SKM-1 treated with dmso at 0.1 percent for 144 hours (cell line): ENCODE data around the gene CDH26.

Experiments
- DNase-seq: peaks from one replicate; lab custom pipeline; 2025; ENCODE audit not compliant: unreplicated experiment; lab: John Stamatoyannopoulos, UW

CDH26 gene

DNA sequence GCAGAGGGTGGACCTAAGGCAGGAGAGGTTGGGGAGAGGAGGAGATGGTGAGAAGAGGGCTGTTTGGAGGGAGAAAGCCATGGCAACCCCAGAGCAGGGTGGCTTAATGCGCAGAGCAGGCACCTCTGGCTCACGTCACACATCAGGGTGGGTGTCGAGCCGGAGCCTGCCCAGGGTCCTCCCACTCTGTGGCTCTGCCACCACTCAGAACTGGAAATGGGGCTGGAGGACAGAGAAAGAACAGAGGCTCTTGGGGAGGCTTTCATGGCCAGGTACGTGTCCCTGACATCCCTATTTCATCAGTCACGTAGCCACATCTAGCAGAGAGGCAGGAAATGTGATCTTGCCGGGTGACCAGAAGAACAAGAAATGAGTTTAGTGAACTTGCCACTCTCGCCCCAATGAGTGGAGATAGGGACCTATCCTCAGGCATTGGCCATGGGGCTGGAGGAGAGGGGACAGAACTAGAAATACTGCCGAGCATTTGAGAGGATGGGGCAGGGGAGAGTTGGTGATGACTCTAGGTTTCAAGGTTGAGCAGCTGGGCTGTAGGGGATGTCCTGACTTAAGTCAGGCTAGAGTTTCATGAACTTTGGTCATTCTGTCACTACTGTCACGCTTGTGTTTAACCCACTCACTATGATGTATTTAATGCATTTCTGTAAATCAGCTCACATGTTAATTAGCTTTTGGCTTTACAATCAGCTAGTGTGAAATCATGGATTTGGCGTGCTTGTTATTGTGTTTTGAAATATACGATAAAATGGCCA lies 52.7 kb downstream of the CDH26 start:
- DNase-seq, result no peak

DNA sequence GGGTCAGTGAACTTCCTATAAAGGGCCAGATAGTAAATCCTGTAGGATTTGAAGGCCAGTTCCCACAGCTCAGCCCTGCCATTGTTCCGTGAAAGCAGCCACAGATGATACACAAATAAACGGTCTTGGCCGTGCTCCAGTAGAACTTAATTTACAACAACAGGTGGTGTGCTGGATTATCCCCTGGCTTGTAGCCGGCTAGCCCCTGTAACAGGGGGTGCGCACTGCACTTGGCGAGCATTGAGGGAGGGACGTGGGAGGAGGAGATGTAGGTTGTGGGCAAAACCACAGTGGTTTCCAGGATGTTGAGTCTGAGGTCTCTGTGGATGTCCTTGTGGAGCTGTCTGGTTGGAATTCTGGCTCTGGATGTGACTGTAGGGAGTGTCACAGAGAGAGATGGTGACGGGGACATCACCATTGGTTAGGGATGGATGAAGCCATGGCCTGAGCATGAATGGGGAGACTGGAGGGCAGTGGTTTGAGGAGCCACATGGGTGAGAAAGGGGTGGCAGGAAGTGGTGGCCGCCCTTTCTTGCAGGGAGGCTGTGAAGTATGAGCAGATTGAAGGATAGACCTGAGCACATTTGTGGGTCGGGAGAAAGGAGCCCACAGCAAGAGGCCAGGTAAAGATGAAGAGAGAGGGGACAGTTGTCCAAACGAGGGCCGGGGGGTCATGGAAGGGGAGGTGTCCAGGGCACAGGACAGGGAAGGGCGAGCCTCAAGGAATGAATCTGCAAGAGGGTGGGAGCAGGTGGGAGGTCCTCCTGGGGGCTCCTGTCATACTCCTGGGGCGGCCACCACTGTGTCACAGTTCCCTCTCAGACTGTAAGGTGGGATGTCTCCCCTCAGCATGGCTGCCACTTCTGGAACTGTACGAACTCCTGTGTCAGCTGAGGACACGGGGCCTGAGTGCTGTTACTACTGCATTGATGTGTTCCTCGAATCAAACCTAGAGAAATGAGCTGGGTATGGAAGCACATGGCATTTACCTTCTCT lies 53.6 kb downstream of the CDH26 start:
- no peak for DNase-seq

DNA sequence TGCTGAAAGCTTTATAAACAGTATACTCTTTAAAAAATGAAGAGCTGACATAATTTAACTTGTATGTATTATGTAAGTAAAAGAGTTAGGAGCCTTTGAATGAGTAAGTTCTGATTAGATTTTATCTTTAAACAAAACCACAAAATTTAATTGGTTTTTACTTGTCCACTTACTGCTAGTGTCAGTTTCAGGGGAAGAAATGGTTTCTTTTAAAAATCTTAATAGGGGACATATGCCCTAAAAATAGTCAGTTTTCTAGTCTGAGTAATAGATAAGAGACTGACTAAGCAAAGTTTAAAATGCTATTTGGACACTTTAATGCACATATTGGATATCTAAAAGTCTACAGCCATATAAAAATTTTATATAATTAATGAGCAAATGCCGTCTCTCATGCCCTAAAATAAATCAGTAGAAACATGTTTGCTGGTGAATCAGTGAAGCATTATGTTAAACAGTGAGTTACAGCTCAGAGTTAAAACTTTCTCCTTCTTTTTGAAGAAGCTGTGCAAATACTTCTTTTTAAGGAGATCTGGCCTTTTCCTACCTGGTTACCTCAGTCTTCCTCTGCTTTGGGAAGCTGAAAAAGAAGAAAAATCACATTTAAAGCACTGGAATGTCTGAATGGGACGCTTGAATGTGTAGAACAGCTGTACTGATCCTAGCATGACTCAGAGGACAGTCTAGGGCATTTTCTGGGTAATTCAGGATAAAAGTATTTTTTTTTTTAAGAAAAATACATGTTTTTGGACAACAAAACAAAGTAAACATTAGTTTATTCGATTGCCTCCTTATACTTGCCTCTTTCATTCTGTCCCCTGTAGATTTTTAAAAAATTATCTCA lies 55.3 kb downstream of the CDH26 start:
- no peak for DNase-seq

DNA sequence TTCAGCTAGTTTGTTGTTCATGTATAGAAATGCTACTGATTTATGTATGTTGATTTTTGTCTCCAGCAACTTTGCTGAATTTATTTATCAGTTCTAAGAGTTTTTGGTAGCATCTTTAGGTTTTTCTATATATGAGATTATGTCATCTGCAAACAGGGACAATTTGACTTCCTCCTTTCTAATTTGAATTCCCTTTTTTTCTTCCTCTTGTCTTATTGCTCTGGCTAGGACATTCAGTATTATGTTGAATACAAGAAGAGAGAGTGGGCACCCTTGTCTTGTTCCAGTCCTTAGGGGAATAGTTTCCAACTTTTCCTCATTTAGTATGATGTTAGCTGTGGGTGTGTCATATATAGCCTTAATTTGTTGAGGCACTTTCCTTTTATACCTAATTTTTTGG lies 58.2 kb downstream of the CDH26 start:
- peak; percentile 18 for DNase-seq

DNA sequence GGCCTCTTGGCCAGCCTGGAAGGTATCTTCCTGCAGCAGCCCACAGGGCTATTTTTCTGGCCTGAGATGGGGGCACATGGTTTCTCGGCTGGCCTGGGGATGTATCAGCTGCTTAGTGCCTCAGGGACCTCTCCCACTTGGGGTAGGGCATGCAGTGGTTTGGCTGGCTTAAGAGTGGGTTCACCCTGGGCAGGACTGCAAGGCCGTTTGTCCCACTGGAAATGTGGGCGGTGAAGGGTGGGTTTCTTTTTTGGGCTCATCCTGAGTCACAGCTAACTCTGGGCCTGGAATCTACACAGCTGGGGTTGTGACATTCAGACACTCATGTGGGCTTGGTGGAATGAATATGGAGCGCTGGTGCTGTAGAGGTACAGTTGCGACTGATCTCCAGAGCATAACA lies 62.0 kb downstream of the CDH26 start:
- no peak for DNase-seq

DNA sequence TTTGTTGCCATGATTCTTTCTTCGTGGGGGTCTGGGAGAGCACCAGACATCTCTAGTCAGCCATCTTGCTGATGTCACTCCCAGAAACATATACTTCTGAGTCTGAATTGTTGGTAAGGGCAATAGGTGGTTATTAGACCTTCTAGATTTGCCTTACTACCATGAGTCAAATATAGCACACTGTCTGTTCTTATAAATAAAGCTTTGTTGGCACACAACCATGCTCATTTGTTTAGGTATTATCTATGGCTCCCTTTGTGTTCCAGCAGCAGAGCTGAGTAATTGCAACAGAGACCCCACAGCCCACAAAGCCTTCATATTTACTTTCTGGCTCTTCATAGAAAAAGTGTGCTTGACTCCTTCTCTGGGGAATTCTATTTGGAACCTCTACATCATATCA lies 62.9 kb downstream of the CDH26 start:
- no peak for DNase-seq

DNA sequence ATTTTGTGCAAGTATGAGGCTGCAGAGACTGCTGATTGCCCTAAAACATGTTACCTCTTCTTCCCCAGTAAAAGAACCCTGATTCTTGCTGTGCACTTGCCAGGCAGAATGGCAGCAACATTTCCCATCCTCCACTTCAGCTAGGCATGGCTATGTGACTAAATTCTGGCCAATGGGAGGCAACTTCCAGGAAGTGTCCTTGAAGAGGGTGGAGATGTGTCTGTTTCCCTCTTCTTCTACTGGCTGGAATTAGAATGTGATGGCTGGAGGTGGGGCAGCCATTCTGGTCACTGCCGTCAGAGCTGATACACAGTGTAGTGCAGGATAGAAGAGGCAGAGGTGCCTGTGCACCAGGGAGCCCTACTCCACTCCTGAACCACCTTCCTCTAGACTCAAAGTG lies 64.6 kb downstream of the CDH26 start:
- no peak for DNase-seq

DNA sequence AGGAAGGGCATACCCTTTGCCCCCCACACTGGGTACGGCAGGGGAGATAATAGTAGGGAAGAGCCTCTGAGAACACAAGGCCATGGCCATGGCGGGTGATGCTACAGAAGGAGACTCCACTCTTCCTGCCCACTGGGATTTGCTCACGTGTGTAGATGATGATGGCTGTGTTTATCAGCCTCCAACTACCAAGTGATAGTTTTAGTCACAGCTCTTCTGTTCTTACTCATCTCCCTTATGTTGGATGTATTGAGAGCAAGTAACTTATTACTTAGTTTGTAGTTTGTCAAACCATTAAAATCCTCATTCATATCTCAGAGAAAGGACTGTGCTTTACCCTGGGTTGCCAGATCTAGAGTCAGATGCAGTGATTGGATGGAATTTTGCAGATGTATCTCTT lies 66.0 kb downstream of the CDH26 start:
- no peak for DNase-seq

DNA sequence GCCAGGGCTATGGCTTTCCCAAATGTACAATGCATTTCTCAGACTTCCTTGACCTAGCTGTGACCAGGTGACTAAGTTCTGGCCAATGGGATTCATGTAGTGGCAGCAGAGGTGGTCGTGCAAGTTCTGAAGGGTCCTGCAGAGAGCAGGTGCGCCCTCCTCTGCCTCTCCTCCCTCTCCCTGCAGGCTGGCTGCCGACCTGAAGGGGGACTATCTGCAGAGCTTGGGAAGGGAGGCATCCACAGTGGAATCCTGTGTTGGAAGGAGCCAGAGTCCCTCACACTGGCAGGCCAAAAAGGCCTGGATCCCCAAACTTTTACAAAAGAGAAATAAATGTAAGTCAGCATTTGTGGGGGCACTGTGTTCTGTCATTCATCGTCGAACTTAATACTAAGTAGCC lies 66.6 kb downstream of the CDH26 start:
- DNase-seq, result no peak

DNA sequence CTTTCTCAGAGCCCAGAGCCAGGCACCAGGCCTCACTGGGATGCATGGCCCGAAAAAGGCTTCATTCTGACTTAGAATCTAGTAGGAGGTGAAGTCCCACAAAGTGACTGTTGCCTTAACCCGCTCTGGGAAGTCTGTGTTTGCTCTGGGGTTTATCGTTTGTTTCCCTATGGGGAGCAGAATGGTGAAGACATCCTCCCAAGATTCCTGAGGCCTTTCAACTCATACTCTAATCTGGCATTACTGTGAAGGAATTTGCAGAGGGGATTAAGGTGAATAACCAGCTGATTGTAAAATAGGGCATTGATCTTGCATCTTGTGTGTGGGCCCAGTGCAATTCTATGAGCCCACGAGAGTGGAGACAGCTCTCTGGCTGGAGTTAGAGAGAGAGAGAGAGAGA lies 67.8 kb downstream of the CDH26 start:
- no peak for DNase-seq

DNA sequence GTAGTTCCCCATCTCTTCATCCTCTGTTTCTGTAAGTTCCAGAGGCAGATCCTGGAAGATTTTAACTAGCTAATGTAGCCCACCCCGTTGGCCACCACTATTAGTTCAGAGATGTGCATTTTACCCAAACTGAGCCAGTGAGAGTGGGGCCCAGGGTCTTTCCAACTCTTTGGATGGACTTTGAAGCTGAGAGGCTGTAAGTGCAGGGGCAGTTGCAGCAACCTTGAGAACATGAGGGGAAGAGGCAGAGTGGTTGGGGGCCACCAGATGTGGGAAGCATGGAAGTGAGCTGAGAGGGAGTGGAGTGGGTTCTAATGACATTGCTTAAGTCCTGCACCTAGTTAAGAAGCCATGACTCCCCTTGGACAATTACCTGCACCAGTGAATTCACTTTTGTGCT lies 72.2 kb downstream of the CDH26 start:
- no peak for DNase-seq

DNA sequence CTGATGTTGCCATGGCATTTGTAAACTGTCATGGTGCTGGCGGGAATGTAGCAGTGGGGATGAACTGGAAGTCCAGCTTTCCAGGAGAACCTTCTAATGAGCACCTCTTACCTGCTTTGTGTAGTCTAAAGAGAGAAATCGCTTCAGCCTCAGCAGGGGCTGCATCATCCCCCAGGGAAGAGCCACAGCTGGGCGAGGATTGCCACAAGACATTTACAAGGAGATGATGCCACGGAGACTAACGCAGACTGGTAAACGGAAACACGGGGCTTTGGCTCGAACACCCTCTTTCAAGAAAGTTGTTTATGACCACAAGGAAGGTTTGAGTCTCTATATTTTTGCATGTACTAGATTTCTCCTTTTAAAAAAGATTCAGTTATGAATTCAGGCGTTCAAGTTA lies 72.9 kb downstream of the CDH26 start:
- DNase-seq, result no peak

DNA sequence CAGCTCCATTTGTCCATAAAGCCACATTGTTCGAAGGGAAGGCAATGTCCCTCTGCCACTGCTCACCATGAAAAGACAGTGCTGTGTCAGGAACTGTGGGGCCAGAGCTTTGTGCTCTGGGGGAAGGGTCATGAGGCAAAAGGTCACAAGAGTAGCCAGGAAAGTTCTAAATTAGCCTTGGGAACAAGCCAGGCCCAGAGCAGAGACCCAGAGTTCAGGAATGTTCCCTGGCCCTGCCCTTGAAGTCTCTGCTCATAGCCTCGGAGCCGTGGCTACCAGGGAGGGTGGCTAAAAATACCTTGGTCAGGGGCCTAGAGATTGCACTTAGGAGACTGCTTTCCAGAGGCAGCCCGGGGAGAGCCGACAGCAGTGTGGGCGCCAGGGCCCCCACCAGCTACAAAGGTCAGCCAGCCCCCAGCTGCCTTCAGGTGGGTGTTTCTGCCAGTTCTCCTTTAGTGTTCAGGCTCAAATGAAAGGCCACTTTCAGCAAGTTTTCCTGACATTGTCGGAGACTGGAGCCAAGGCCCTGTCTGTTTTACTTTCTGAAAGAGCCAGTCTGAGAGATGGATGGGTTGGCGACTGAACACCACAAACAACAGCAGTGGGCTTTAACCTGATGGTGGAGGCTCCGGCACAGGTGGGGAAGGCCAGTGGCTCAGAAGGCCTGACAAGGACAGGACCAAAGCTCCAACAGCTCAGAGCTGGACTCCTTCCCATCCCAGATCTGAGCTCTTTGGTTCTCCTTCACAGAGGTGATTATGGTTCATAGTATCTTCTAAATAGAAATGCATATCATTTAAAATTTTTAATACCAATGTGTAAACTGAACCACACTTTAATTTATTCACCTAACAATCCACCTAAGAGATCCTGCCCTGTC lies 76.2 kb downstream of the CDH26 start:
- DNase-seq, result no peak

DNA sequence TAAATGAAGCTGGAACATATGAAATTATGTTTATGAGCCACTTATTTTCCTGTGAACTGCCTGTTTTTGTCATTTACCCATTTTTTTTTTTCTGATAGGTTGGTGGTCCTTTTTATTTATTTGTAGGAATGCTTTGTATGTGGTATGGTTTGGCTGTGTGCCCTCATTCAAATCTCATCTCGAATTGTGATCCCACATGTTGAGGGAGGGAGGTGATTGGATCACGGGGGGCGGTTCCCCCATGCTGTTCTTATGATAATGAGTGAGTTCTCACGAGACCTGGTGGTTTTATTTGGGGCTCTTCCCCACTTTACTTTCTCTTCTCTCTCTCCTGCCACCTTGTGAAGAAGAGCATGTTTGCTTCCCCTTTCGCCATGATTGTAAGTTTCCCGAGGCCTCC lies 77.3 kb downstream of the CDH26 start:
- no peak for DNase-seq

DNA sequence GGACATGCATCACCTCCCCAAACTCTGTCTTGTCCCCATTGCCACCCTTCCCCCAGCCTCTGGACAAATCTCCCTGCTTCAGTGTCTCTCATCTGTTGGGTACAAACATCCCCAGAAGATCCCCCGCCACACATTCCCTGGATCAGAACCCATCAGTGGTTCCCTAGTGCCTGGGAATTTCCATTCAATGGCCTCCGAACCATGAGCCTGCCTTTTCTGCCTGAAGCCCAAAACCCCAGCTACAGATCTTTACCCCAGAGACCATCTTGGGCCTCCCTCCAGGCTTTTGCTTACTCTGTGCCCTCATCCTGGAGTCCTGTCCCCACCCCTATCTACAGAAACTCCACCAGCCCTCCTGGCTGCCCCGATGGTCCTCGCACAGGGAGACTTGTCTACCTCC lies 78.1 kb downstream of the CDH26 start:
- no peak for DNase-seq

DNA sequence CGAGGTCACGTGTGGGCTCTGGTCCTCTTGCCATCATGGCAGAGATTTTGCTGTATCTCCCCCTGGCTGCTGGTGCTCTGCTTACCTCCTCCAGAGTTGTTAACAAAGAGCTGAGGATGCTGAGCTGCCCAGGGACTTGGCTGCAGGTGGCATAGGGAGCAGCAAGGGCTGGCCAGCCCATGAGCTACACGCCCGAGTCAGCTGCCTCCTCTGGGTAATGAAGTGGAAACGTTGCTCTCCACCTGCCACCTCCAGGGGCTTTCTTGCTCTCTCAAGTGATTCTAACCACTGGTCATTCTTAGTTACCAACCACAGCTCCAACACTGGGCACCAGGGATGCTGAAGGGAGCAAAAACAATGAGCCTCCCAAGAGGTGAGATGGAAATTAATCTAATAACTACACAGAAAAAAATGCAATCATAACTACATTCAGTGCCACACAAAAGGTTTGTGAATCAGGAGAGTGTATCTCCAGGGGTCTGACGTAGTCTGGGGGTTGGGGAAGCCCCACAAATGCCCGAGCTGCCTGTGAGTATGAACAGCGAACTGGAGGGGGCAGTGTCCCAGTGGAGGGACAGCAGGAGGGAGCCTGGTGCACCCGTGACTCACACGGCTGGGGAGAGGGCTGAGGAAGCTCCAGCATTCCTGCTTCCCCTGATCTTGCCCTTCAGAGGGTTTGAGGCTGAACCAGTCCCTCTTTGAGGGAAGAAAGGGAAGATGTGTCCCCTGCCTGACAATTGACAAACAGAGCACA lies 78.7 kb downstream of the CDH26 start:
- DNase-seq, result no peak

DNA sequence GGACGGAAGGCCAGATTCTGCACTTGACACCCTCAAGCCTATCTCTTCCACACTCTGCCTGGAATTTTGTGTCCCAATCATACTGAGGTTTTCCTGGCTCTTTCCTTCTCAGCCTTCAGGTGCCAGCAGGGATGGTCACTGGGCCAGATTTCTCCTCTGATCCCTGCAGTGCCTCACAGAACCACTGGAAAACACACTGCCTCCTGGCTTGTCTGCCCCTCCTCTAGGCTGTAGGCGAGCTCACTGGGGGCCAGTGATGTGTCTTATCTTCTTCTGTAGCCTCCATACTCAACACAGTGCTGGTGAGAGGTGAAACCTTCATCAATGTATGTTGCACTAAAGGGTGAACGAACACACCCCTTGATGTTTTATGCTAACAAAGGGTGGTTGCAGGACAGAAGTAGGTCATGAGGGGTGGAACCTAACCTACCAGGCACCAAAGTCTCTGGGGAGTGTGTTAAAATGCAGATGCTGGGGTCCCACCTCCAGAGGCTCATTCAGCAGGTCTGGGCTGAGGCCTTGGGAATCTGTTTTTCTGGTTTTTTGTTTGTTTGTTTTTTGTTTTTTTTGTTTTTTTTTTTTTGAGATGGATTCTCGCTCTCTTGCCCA lies 80.3 kb downstream of the CDH26 start:
- DNase-seq, result no peak

DNA sequence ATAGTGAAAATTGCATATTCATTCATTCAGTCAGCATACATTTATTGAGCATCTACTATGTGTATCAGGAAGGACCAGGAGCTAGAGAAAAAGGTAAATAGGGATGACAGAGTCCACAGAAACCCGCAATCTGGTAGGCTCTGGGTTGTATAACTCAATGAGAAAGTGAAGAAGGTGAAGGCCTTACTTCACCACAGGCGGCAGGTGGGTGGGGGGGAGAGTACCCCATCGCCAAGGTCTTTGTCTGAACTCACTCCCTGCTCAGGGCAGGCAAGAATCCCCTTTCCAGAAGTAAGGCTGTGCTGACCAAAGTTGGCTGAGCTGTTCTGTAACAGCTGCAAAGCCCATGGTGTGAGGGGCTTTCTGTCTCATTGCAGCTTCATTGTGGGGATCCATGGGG lies 81.3 kb downstream of the CDH26 start:
- no peak for DNase-seq

DNA sequence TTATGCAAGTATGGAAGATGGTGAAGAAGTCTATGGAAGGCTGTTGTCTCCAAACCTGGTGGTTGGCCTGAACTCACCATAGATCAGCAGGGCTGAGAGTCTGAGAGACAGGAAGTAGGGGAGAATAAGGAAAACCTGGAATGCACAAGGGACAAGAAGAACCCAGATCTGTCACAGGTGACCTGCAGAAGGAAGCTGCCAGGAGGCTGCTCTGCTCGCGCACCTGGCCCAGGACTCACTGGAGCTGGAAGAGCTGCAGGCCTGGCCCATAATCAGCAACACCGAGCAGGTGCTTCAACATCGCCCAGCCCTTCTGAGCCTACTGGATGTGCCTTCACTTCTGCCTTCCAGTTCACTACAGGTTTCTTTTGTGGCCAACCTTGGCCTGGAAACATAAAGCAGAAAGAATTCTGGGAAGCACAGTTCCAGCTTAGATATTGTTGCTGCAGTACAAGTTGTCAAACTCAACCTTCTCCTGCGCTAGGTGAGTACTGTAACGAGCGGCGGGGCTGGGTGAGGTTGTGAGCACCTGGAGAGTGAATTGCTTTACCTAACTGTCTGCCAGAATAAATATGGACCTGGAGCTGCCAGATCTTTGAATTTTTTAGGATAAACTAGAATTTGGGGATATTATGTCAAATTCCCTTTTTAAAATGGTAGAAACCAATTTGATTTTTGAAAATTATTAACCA lies 82.4 kb downstream of the CDH26 start:
- DNase-seq, result no peak
